ENCODE measurements around the gene RPP25. TPM values are rescaled to one million over a fixed set of nuclear protein-coding genes. Genes with fewer than 3 reads are reported as not detected.
A peak's percentile ranks its signal among the peaks of the same experiment; 100 is the strongest.
"Not testable (repeated sequence)": the region's sequence is repeated elsewhere in the genome, so short reads cannot be mapped to it uniquely, and the experiment has no call there.

Gene RPP25
- total RNA-seq, 2 experiments from 2014 or later, result 3.5 to 4.2 TPM

DNA sequence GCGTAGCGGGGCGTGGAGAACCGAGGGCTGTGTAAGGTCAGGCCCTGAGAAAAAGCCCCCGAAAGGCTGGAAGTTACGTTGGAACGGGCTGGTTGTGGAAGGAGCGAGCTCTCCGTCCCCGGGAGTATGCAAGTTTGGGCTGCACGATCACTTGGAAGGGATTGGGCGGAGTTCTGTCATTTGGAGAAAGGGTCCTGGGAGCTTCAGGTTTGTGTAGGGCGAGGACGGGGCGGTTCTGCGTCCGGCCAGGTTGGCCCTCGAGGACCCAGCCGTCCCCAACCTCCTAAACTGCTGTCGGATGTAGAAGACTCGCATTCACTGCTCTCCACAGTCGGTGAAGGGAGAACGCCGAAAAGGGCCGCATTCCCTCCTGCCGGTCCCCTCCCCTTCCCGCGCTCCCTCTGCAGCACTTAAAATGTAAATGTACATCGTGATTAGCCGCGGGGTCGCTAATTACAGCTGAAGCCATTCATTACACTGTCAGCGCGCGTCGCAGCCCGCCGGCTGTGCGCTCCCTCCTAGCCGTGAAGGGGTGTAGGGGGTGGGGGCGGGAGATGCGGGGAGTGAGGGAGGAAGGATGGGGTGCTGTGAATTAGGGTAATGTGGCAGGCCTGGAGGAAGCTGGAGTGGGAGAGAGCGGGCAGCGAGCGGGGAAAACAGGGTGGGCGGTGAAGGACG, 2.5 kb upstream of the RPP25 start:
- DNase-seq (no peak), ATAC-seq (ENCODE audit: low read depth) (no peak)
- Mint-ChIP-seq H3K36me3 (no peaks in the 10 kb centered on the region), H3K4me1 (peaks cover 29% of the 10 kb centered on the region), H3K4me3 (peak overlapping the region; percentile 46), H3K9me3 (no peaks in the 10 kb centered on the region), H3K27ac (no peak overlapping the region), H3K27me3 (peaks cover 50% of the 10 kb centered on the region)
- POLR2A ChIA-PET, result no interaction called here

DNA sequence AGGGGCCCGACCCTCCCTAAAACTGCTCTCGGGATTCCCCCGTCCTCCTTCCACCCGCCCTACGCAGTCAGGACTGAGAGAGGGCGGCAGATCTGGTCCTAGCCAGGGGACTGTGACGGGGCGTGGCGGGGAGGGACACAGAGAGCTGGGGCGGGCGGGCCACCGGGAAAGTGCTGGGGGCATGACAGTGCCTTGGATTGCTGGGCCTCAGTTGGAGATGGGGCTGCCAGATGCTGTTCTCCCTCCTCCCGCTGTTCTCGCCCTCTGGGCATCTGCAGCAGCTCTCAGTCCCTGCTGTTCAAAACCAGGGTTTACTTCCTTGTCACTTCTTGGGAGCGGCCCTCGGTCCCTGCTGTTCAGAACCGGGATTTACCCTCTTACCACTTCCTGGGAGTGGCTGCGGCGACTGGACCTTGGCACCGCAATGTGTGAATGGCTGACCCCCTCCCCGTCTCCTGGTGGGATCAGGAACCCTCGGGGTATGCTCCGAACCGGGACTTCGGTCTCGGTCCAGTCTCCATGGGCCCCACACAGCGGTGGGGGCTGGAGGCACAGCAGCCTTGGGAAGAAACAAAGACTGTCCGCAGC, 1.8 kb upstream of the RPP25 start:
- Mint-ChIP-seq H3K4me3 (peak overlapping the region; percentile 46), H3K9me3 (no peaks in the 10 kb centered on the region), H3K27ac (no peak overlapping the region), H3K27me3 (peaks cover 50% of the 10 kb centered on the region), H3K4me1 (peaks cover 29% of the 10 kb centered on the region), H3K36me3 (no peaks in the 10 kb centered on the region)
- POLR2A ChIA-PET, result interaction anchor here (1.6 kb wide), 1 partner anchor 37 kb away, joined by 4 read pairs; the partner anchor contains the start of gene SCAMP5
- ATAC-seq (ENCODE audit: low read depth), result no peak
- DNase-seq, result no peak

DNA sequence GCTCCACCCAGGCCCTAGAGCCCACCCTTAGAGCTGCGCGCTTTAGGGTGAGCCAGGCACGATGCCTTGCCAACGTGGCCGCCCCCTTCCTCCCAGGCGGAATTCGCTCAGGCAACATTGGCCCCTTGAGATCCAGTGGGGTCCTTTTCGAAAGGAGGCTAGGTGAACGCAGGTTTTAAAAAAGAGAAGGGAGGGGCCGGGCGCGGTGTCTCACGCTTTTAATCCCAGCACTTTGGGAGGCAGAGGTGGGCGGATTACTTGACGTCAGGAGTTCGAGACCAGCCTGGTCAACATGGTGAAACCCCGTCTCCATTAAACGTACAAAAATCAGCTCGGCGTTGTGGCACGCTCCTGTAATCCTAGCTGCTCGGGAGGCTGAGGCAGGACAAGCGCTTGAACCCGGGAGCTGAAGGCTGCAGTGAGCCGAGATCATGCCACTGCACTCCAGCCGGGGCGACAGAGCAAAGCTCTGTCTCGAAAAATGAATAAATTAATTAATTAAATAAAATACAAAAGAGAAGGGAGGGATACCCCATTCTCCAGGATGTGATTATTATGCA, 984 bp upstream of the RPP25 start:
- POLR2A ChIA-PET, result interaction anchor here (0.8 to 1.6 kb wide), 6 partner anchors 28 to 339 kb away, joined by 3 to 7 read pairs (median 4); partner anchors contain the start of genes FAM219B, PPCDC and SCAMP5
- peak overlapping the region; percentile 73 for H3K4me3 Mint-ChIP-seq
- H3K36me3 Mint-ChIP-seq, result no peaks in the 10 kb centered on the region
- no peaks in the 10 kb centered on the region for H3K9me3 Mint-ChIP-seq
- no peak for ATAC-seq (ENCODE audit: low read depth)
- no peak for DNase-seq
- peaks cover 45% of the 10 kb centered on the region for H3K27me3 Mint-ChIP-seq
- H3K27ac Mint-ChIP-seq, result no peak overlapping the region
- H3K4me1 Mint-ChIP-seq, result peaks cover 29% of the 10 kb centered on the region

DNA sequence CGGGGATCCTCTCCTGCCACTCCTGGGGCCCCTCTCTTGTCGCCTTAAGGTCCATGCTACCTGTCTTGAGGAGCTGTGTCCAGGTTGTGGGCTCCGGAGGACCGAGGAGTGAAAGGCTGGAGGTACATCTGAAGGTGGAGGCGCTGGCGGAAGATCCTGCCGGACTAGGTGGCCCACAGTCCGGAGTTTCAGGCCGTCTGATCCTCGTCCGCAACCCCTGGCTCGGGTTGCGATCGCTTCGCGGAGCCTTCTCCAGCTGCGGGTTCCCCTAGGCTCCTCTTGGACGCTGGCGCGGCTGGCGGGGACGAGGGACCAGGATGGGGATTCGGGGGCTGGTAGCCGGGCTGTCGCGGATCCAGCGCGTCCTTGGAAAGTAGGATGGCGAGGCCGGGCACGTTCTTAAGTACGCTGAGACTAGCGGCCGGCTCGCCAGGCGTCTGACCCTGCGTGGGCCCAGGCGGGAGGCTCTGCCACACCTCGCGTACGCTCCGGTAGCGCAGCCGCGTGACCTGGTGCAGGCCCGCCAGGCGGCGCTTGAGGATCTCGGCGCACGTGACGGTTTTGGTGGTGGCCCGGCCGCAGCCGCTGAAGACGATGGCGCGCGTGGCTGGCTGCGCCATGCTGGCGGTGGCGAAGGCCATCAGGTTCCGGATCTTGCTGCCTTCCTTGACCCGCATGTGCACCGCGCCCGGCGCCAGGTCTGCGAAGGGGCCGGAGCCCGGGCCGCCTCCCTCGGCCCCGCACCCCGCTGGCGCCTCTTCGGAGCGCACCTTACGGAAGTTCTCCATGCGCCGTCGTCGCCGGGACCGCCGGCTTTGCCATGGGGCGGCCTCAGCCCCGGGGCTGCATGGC, 550 bp downstream of the RPP25 start:
- H3K4me3 Mint-ChIP-seq, result peak overlapping the region; percentile 50
- POLR2A ChIA-PET, result interaction anchor here (0.8 to 1.5 kb wide), 4 partner anchors 10 to 338 kb away, joined by 3 to 7 read pairs (median 4); partner anchors contain the start of genes FAM219B and PPCDC
- peaks cover 25% of the 10 kb centered on the region for H3K4me1 Mint-ChIP-seq
- no peaks in the 10 kb centered on the region for H3K36me3 Mint-ChIP-seq
- DNase-seq (peak; percentile 77), ATAC-seq (ENCODE audit: low read depth) (peak; percentile 39)
- H3K27me3 Mint-ChIP-seq, result peaks cover 35% of the 10 kb centered on the region
- no peaks in the 10 kb centered on the region for H3K9me3 Mint-ChIP-seq
- no peak overlapping the region for H3K27ac Mint-ChIP-seq

DNA sequence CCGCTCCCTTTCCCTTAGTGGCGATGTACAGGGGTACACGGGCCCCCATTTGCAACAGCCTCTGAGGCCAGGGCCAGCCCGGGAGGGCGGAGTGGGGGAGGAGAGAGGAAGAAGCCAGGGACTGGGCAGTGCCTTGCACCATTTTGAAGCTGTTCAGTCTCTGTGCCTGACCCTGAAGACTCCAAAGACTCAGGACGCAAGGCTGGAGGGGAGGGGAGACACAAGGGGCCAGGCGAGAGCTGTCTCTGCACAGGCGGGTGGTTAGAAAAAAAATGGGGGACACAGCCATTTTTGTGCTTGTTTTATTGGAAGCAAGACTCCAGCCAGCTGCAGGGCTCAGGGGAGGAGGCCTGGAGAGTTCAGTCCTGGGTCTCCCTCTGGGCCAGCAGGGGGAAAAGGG, 1.6 kb downstream of the RPP25 start:
- Mint-ChIP-seq H3K36me3 (no peaks in the 10 kb centered on the region), H3K4me3 (peak overlapping the region; percentile 35), H3K27me3 (peaks cover 27% of the 10 kb centered on the region), H3K9me3 (no peaks in the 10 kb centered on the region), H3K4me1 (peaks cover 25% of the 10 kb centered on the region), H3K27ac (no peak overlapping the region)
- ATAC-seq (ENCODE audit: low read depth) (no peak), DNase-seq (no peak)
- POLR2A ChIA-PET, result interaction anchor here (1.2 kb wide), 1 partner anchor 40 kb away, joined by 3 read pairs; the partner anchor contains the start of gene SCAMP5

DNA sequence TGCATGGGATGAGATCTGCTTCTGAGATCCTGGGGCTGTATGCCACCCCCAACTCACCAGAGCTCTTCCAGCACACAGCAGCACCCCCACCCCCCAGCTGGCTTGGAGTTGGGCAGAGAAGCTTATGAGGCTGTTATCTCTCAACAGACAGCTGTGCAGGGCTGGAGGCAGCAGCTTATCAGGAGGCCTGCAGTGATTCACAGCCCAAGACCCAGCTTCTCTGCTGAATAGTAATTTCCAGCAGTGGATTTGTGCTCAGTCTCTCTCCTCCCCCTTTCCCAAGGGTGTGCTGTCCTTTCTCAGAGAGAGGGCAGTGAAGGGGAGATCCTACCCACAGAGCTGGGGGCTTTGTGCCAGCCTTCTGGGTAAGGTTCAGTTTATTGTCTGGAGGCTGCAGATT, 2.1 kb downstream of the RPP25 start:
- Mint-ChIP-seq H3K27ac (no peak overlapping the region), H3K4me1 (peaks cover 23% of the 10 kb centered on the region), H3K4me3 (no peak overlapping the region), H3K27me3 (peaks cover 22% of the 10 kb centered on the region), H3K9me3 (no peaks in the 10 kb centered on the region), H3K36me3 (no peaks in the 10 kb centered on the region)
- no peak for DNase-seq
- POLR2A ChIA-PET, result interaction anchor here (1.2 kb wide), 1 partner anchor 41 kb away, joined by 3 read pairs; the partner anchor contains the start of gene SCAMP5
- ATAC-seq (ENCODE audit: low read depth), result no peak

DNA sequence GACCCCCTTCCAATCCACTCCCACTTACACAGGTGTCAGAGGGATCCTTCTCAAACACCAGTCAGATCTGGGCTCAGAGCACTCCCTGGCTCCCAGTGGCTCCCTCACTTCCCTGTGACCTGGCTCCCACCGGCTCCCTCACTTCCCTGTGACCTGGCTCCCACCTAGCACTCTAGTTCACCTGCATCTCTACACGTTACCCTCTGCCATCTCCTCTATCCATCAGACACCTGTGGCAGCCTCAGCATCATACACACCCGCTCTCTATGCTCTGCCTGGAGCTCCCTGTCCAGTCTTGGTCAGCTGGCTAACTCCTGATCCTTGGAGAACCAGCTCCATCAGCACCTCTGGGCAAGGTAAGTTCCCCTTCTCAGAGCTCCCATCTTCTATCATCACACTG, 5.6 kb downstream of the RPP25 start:
- Mint-ChIP-seq H3K27ac (no peak overlapping the region), H3K4me3 (no peak overlapping the region), H3K27me3 (no peaks in the 10 kb centered on the region), H3K9me3 (no peaks in the 10 kb centered on the region), H3K36me3 (no peaks in the 10 kb centered on the region), H3K4me1 (peaks cover 8% of the 10 kb centered on the region)
- no peak for ATAC-seq (ENCODE audit: low read depth)
- POLR2A ChIA-PET, result interaction anchor here (0.8 to 0.9 kb wide), 4 partner anchors 49 to 180 kb away, joined by 3 to 4 read pairs (median 3); no protein-coding TSS in a partner anchor
- no peak for DNase-seq

DNA sequence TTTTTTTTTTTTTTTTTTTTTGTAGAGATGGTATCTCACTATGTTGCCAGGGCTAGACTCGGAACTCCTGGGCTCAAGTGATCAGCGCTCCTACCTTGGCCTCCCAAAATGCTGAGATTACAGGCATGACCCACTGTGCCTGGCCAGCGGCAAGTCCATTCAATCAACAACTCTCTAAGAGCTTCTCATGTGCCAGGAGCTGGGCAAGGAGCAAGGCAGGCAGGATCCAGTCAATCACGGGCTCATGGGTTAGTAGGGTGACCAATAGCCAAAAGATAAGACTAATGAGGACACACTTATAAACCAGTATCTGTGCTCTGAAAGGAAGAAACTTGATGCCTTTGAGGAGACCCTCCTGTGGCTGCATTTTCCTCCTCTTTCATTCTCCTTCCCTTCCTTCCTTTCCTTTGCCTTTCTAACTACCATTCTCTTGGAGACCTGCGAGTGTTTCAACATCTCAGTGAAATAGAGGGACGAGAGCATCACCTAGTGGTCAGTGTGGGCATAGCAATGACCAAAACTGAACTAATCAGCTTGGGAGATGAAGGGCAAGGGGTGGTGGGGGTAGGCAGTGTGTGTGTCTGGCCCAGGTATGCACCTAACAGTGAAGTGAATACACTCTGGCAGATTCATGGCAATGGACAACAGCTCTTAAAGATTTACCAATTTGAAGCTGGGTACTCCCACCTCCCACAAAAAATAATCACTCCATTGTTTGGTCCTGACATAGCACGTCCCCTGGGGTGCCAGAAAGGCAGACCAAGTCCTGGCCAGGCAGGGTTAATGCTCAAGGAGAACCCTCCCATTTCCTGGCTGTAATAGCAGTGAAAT, 6.3 kb downstream of the RPP25 start:
- no peak overlapping the region for H3K27ac Mint-ChIP-seq
- POLR2A ChIA-PET, result interaction anchor here (0.9 kb wide), 2 partner anchors 49 to 57 kb away, joined by 3 to 4 read pairs; no protein-coding TSS in a partner anchor
- peaks cover 4% of the 10 kb centered on the region for H3K4me1 Mint-ChIP-seq
- no peak overlapping the region for H3K4me3 Mint-ChIP-seq
- ATAC-seq (ENCODE audit: low read depth) (peak; percentile 78), DNase-seq (peak; percentile 66)
- no peaks in the 10 kb centered on the region for H3K9me3 Mint-ChIP-seq
- H3K27me3 Mint-ChIP-seq, result peaks cover 4% of the 10 kb centered on the region
- H3K36me3 Mint-ChIP-seq, result no peaks in the 10 kb centered on the region

DNA sequence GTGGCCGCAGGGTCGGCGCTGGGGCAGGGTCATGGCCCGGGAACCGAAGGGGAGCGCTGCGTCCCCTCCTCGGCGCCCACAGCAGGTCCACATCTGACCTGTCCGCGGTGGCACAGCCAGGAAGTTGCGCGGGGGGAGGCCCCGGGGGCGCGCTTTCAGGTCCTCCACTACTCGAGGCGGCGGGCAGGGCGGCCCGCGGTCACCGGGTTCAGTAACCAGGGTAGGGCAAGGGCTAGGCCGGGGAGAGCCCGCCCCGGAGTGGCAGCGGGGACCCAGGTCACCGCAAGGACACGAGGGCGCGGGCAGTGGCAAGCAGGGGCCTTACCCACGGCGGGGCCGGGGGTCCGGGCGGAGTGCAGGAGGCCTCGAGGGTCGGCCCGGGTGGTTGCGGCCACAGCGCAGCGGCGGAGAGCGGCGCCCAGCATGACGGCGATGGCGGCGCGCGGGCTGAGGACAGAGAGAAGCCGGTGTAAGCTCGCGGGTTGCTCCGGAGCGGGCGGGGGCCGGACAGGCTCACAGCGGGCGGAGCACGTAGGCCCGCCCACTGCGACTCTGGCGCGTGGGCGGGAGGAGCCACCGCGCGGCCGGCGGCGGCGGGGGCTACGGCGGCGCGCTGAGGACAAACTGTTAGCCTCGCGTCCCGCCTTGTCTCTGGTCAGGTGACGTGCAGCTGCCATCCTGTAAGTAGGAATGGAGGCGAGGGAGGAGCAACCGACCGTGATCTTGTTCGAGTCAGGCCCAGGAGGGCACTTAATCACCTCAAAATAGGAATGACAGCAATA, 18.8 kb downstream of the RPP25 start, which contains the start of gene COX5A:
TSS of gene COX5A (minus strand) at position 484 of the 782 bp plus-strand sequence. CDS start at position 425, 59 bp downstream.
- no peaks in the 10 kb centered on the region for H3K27me3 Mint-ChIP-seq
- POLR2A ChIA-PET, result interaction anchor here (0.6 to 2.2 kb wide), 14 partner anchors 30 to 322 kb away, joined by 3 to 12 read pairs (median 5); partner anchors contain the start of genes C15orf39, CLK3, FAM219B and PPCDC
- peak within 1 kb of the TSS; percentile 97 for H3K4me3 Mint-ChIP-seq
- H3K27ac Mint-ChIP-seq, result peak within 1 kb of the TSS; percentile 91
- ATAC-seq (ENCODE audit: low read depth) (peak; percentile 95), DNase-seq (peak; percentile 95)
- H3K4me1 Mint-ChIP-seq, result peaks cover 21% of the 10 kb centered on the region
- no peaks in the 10 kb centered on the region for H3K9me3 Mint-ChIP-seq
- H3K36me3 Mint-ChIP-seq, result peaks cover 9% of the 10 kb centered on the region

DNA sequence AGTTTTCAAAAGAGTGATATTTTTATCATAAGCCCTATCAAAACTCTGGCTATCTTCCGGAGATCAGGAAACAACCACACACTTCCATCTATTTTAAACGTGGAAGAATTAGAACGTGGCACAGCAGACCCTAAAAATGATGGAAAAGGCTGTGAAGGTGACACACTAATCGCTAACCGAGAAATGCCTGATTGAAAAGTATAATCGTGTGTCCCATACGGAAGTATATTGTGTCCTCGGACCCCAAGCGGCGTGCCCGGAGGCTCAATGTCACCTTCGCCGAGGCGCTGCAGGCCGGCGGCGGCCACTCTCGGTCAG, 19.3 kb downstream of the RPP25 start:
- no peak for DNase-seq
- no peak for ATAC-seq (ENCODE audit: low read depth)
- Mint-ChIP-seq H3K36me3 (peaks cover 12% of the 10 kb centered on the region), H3K4me1 (peaks cover 23% of the 10 kb centered on the region), H3K27ac (peak overlapping the region; percentile 91), H3K9me3 (no peaks in the 10 kb centered on the region), H3K4me3 (peak overlapping the region; percentile 97), H3K27me3 (no peaks in the 10 kb centered on the region)
- POLR2A ChIA-PET, result interaction anchor here (1.0 to 2.2 kb wide), 9 partner anchors 29 to 322 kb away, joined by 3 to 12 read pairs (median 5); partner anchors contain the start of genes CLK3, FAM219B and PPCDC

DNA sequence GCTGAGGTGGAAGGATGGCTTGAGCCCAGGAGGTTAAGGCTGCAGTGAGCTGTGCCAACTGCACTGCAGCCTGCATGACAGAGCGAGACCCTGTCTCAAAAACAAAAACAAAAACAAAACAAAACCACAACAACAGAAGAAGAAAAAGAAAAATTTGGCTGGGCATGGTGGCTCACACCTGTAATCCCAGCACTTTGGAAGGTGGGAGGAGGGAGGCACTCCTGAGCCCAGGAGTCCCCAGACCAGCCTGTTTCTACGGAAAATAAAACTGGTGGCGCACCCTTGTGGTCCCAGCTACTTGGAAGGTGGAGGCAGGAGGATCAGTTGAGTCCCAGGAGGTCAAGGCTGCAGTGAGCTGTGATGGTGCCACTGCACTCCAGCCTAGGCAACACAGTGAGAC, 21.4 kb downstream of the RPP25 start:
- POLR2A ChIA-PET, result interaction anchor here (0.5 to 1.2 kb wide), 2 partner anchors 28 to 34 kb away, joined by 3 read pairs; partner anchors contain the start of gene FAM219B
- not testable (repeated sequence) for H3K9me3 Mint-ChIP-seq; ATAC-seq (ENCODE audit: low read depth); DNase-seq; H3K27me3 Mint-ChIP-seq
- Mint-ChIP-seq H3K4me3 (peak overlapping the region; percentile 56), H3K36me3 (peaks cover 17% of the 10 kb centered on the region), H3K4me1 (peaks cover 26% of the 10 kb centered on the region), H3K27ac (peak overlapping the region; percentile 73)

Data from activated naive CD8-positive, alpha-beta T cell treated with anti-CD3 and anti-CD28 coated beads, Interleukin-2, amount 10 ng/mL, durations not matched to agents 7 days and 5 days (primary cell).